Coronary artery (tissue), 2 donors: ENCODE results near the gene CACNA1A.
A peak's percentile ranks its signal among the peaks of the same experiment; 100 is the strongest.

Experiments
- DNase-seq: peaks from one replicate; pipeline ENCODE4 v3.0.0-alpha.2; 2017; ENCODE audit warnings: low spot score
- H3K27ac ChIP-seq, 2 donors: fragments of 200-600 bp; sonication (generic); one replicate each; pipeline ENCODE4 v1.5.1; 2016 to 2019
- H3K4me3 ChIP-seq: fragments of 200-600 bp; sonication (generic); 2 replicates; pipeline ENCODE4 v1.5.1; 2016; ENCODE audit warnings: mild to moderate bottlenecking, moderate library complexity
- CTCF ChIP-seq: fragments of 200-600 bp; sonication (generic); IDR thresholded peaks from one replicate; pipeline ENCODE4 v1.5.1; 2019; ENCODE audit warnings: antibody characterized with exemption

CACNA1A gene

GRCh38 chr19:13343514-13343913 is 162.8 kb downstream of the CACNA1A start:
- Histone ChIP-seq H3K4me3 (no peak overlapping the region), H3K27ac (no peak overlapping the region)
- DNase-seq, result no peak
- no peak for TF ChIP-seq CTCF

- no peak overlapping the region for H3K27ac ChIP-seq
- TF ChIP-seq CTCF, result no peak
- no peak for DNase-seq
- no peak overlapping the region for H3K4me3 ChIP-seq
These were observed 163.6 kb downstream of the CACNA1A start for GRCh38 chr19:13342672-13343071.

GRCh38 chr19:13339869-13340268 is 166.4 kb downstream of the CACNA1A start:
- peak overlapping the region; percentile 40 to 41 for H3K27ac ChIP-seq
- H3K4me3 ChIP-seq, result no peak overlapping the region
- no peak for DNase-seq
- TF ChIP-seq CTCF, result no peak

GRCh38 chr19:13337181-13337580 is 169.1 kb downstream of the CACNA1A start:
- TF ChIP-seq CTCF, result no peak
- H3K27ac ChIP-seq, result no peak overlapping the region
- no peak overlapping the region for H3K4me3 ChIP-seq
- DNase-seq, result no peak

DNA sequence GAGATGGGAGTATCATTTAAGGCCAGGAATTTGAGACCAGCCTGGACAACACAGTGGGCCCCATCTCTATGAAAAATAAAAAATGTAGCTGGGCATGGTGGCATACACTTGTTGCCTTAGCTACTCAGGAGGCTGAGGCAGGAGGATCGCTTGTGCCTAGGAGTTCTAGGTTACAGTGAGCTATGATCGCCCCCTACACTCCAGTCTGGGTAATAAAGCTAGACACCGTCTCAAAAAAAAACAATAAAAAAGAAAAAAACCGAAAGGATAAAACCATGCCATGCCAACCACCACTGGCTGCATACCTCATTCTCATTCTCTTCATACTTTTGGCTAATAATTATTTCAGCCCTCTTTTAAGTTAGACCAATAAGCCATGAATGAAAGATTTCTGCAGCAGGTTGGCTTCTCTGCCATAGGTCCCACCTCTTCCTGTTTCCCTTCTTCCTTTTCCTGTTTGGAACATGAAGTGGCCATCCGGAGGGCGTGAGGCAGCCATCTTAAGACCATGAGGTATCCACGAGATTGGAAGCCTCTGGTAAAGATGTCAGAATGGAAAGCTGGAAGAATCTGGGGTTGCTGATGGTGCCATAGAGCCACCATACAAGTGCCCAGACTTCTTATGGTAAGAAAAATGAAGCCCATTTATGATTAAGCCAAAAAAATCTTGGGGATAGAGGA is 171.3 kb downstream of the CACNA1A start:
- H3K4me3 ChIP-seq, result no peak overlapping the region
- no peak for TF ChIP-seq CTCF
- no peak for DNase-seq

GRCh38 chr19:13330285-13330684 is 176.0 kb downstream of the CACNA1A start:
- DNase-seq, result no peak
- Histone ChIP-seq H3K27ac (no peak overlapping the region), H3K4me3 (no peak overlapping the region)
- TF ChIP-seq CTCF, result no peak

More for the DNA sequence above, 171.3 kb downstream of the CACNA1A start:
- no peak overlapping the region for H3K27ac ChIP-seq

- Histone ChIP-seq H3K27ac (no peak overlapping the region), H3K4me3 (no peak overlapping the region)
- no peak for TF ChIP-seq CTCF
- DNase-seq, result no peak
These were observed 176.5 kb downstream of the CACNA1A start for GRCh38 chr19:13329766-13330165.
